Peyer's patch (tissue), 4 donors: ENCODE data around the gene EYA2. TPM values are rescaled to one million over a fixed set of nuclear protein-coding genes. Genes with fewer than 3 reads are reported as not detected.

Experiments used
- DNase-seq, 3 donors: peaks; one replicate each; pipeline ENCODE4 v3.0.0-alpha.2; 2017 to 2019
- H3K27ac ChIP-seq, 4 donors: fragments of 200-600 bp; sonication (generic); one replicate each; pipeline ENCODE4 v1.5.1; 2016 to 2019
- H3K27me3 ChIP-seq, 2 donors: fragments of 200-600 bp; sonication (generic); one replicate each; pipeline ENCODE4 v1.5.1; 2019
- H3K36me3 ChIP-seq, 3 donors: fragments of 200-600 bp; sonication (generic); one replicate each; pipeline ENCODE4 v1.5.1; 2016 to 2019
- H3K4me1 ChIP-seq, 4 donors: fragments of 200-600 bp; sonication (generic); one replicate each; pipeline ENCODE4 v1.5.1; 2016 to 2019
- H3K4me3 ChIP-seq, 4 donors: fragments of 200-600 bp; sonication (generic); 1 replicate in 3 of 4; 2 replicates in 1 of 4; pipeline ENCODE4 v1.5.1; 2016 to 2019; ENCODE audit warnings: mild to moderate bottlenecking in 1 of 4
- H3K9me3 ChIP-seq, 4 donors: fragments of 200-600 bp; sonication (generic); one replicate each; pipeline ENCODE4 v1.5.1; 2016 to 2019; ENCODE audit warnings: mild to moderate bottlenecking in 1 of 4
- CTCF ChIP-seq, 6 experiments: fragments of 450-650 bp in 4 of 6; fragments of 200-600 bp in 2 of 6; sonication (generic) in 1 of 6; IDR thresholded peaks; one replicate each; pipeline ENCODE4 v1.5.1; 2017 to 2019; ENCODE audit warnings: antibody characterized with exemption in 6 of 6, mild to moderate bottlenecking in 3 of 6, moderate library complexity in 1 of 6
- POLR2A ChIP-seq, 2 donors: fragments of 450-650 bp; IDR thresholded peaks; one replicate each; pipeline ENCODE4 v1.5.1; 2017; ENCODE audit warnings: antibody characterized with exemption in 2 of 2, mild to moderate bottlenecking in 2 of 2, moderate library complexity in 2 of 2
- total RNA-seq, 4 donors: library from RNA; depleted of rRNA; stranded (reverse); fragments of >200 nt; gene quantifications; one replicate each; pipeline ENCODE4 v1.1.0, GENCODE V29; 2016

EYA2 gene
- total RNA-seq, 4 donors from 2014 or later, result 0.40 to 1.7 TPM; not detected in 2

GRCh38 chr20:47230811-47231256 is 336.2 kb downstream of the EYA2 start:
- Histone ChIP-seq H3K27me3 (no peaks in the 10 kb centered on the region), H3K36me3 (peaks cover 0 to 95% (median 0%) of the 10 kb centered on the region in 3 donors), H3K27ac (no peak overlapping the region), H3K9me3 (no peaks in the 10 kb centered on the region), H3K4me3 (no peak overlapping the region), H3K4me1 (no peaks in the 10 kb centered on the region)
- no peak for DNase-seq
- TF ChIP-seq CTCF (IDR thresholded peaks at IDR 0.05), result no peak
- no peak for TF ChIP-seq POLR2A (IDR thresholded peaks at IDR 0.05)

- Histone ChIP-seq H3K4me1 (no peaks in the 10 kb centered on the region), H3K9me3 (no peaks in the 10 kb centered on the region), H3K27ac (no peak overlapping the region), H3K36me3 (peaks cover 0 to 95% (median 0%) of the 10 kb centered on the region in 3 donors), H3K27me3 (no peaks in the 10 kb centered on the region), H3K4me3 (no peak overlapping the region)
- no peak for DNase-seq
- TF ChIP-seq POLR2A (IDR thresholded peaks at IDR 0.05), result no peak
- TF ChIP-seq CTCF (IDR thresholded peaks at IDR 0.05), result no peak
Observed at GRCh38 chr20:47231382-47232039, 336.9 kb downstream of the EYA2 start.

- TF ChIP-seq POLR2A (IDR thresholded peaks at IDR 0.05) (no peak), CTCF (IDR thresholded peaks at IDR 0.05) (no peak)
Observed at GRCh38 chr20:47232518-47232917, 337.9 kb downstream of the EYA2 start.

GRCh38 chr20:47233333-47234188 is 338.9 kb downstream of the EYA2 start:
- H3K4me1 ChIP-seq, result no peaks in the 10 kb centered on the region
- peaks cover 0 to 95% (median 0%) of the 10 kb centered on the region in 3 donors for H3K36me3 ChIP-seq
- TF ChIP-seq POLR2A (IDR thresholded peaks at IDR 0.05) (no peak), CTCF (IDR thresholded peaks at IDR 0.05) (no peak)
- DNase-seq, result no peak
- H3K27ac ChIP-seq, result no peak overlapping the region
- H3K4me3 ChIP-seq, result no peak overlapping the region
- H3K9me3 ChIP-seq, result no peaks in the 10 kb centered on the region
- no peaks in the 10 kb centered on the region for H3K27me3 ChIP-seq

More at GRCh38 chr20:47232518-47232917, 337.9 kb downstream of the EYA2 start:
- Histone ChIP-seq H3K27me3 (no peaks in the 10 kb centered on the region), H3K4me3 (no peak overlapping the region), H3K27ac (no peak overlapping the region), H3K36me3 (peaks cover 0 to 95% (median 0%) of the 10 kb centered on the region in 3 donors), H3K4me1 (no peaks in the 10 kb centered on the region), H3K9me3 (no peaks in the 10 kb centered on the region)
- no peak for DNase-seq

GRCh38 chr20:47235111-47235510 is 340.5 kb downstream of the EYA2 start:
- H3K4me1 ChIP-seq, result no peaks in the 10 kb centered on the region
- DNase-seq, result no peak

More at GRCh38 chr20:47235111-47235510, 340.5 kb downstream of the EYA2 start:
- Histone ChIP-seq H3K36me3 (peaks cover 0 to 95% (median 0%) of the 10 kb centered on the region in 3 donors), H3K27me3 (no peaks in the 10 kb centered on the region), H3K4me3 (no peak overlapping the region), H3K27ac (no peak overlapping the region), H3K9me3 (no peaks in the 10 kb centered on the region)
- TF ChIP-seq POLR2A (IDR thresholded peaks at IDR 0.05) (no peak), CTCF (IDR thresholded peaks at IDR 0.05) (no peak)
